A549 (cell line): ENCODE results near the gene ZNF664.

ENCODE experiments used
- CEBPB ChIP-seq, 2 experiments: fragments of >200 bp in 1 of 2; sonication (Bioruptor Twin) in 1 of 2; formaldehyde crosslinking in 1 of 2; IDR thresholded peaks; 2 replicates each; pipeline ENCODE4 v1.6.1; 2012 to 2016
- CTCF ChIP-seq: fragments of >200 bp; sonication (Bioruptor Twin); formaldehyde crosslinking; IDR thresholded peaks from 3 replicates; pipeline ENCODE4 v1.5.1; 2016
- E2F6 ChIP-seq: IDR thresholded peaks from 2 replicates; pipeline ENCODE4 v1.6.1; 2012; ENCODE audit warnings: low read depth, borderline replicate concordance
- EP300 ChIP-seq, 2 experiments: fragments of >200 bp; sonication (Bioruptor Twin); formaldehyde crosslinking; IDR thresholded peaks; 2 replicates in 1 of 2; 3 replicates in 1 of 2; pipeline ENCODE4 v1.6.1; 2016 to 2017
- GATA3 ChIP-seq: IDR thresholded peaks from 2 replicates; pipeline ENCODE4 v1.6.1; 2012; ENCODE audit warnings: borderline replicate concordance
- HDAC2 ChIP-seq: fragments of 200-600 bp; sonication (generic); IDR thresholded peaks from 2 replicates; pipeline ENCODE4 v1.6.1; 2016
- JUN ChIP-seq, 2 experiments: fragments of >200 bp; sonication (Bioruptor Twin); formaldehyde crosslinking; IDR thresholded peaks; 2 replicates in 1 of 2; 3 replicates in 1 of 2; pipeline ENCODE4 v1.6.1; 2016 to 2017
- KDM1A ChIP-seq: fragments of 200-600 bp; sonication (generic); IDR thresholded peaks from 2 replicates; pipeline ENCODE4 v1.6.1; 2016; ENCODE audit warnings: low read depth, mild to moderate bottlenecking
- MAX ChIP-seq: IDR thresholded peaks from 2 replicates; pipeline ENCODE4 v1.6.1; 2012
- NR3C1 ChIP-seq: fragments of >200 bp; sonication (Bioruptor Twin); formaldehyde crosslinking; IDR thresholded peaks from 3 replicates; pipeline ENCODE4 v1.6.1; 2017
- POLR2A ChIP-seq: IDR thresholded peaks from 2 replicates; pipeline ENCODE4 v1.6.1; 2012; ENCODE audit warnings: mild to moderate bottlenecking, low read length
- RNF2 ChIP-seq: fragments of 200-600 bp; sonication (generic); IDR thresholded peaks from 2 replicates; pipeline ENCODE4 v1.6.1; 2016; ENCODE audit warnings: low read depth, mild to moderate bottlenecking, antibody characterized with exemption, moderate library complexity, borderline replicate concordance
- SREBF2 ChIP-seq: fragments of 450-650 bp; IDR thresholded peaks from 2 replicates; pipeline ENCODE4 v1.6.1; 2014; ENCODE audit warnings: mild to moderate bottlenecking, moderate library complexity

- TF ChIP-seq CTCF (peak; percentile 80), EP300 (IDR thresholded peaks at IDR 0.05) (no peak), KDM1A (no peak), POLR2A (no peak), SREBF2 (no peak), JUN (IDR thresholded peaks at IDR 0.05) (no peak), CEBPB (IDR thresholded peaks at IDR 0.05) (no peak), E2F6 (no peak), NR3C1 (no peak), MAX (no peak), HDAC2 (no peak), GATA3 (no peak), RNF2 (no peak)
Observed at GRCh38 chr12:124032265-124032886, 59.4 kb downstream of the ZNF664 start.
